ENCODE measurements around the gene PACRG.
"Not testable (repeated sequence)": the region's sequence is repeated elsewhere in the genome, so short reads cannot be mapped to it uniquely, and the experiment has no call there.

PACRG gene

GRCh38 chr6:162941128-162941527 lies 213.4 kb downstream of the PACRG start:
- DNase-seq (ENCODE audit: low read depth) = no peak

GRCh38 chr6:162942866-162943265 lies 215.1 kb downstream of the PACRG start:
- DNase-seq (ENCODE audit: low read depth) = no peak

GRCh38 chr6:162943369-162943768 lies 215.6 kb downstream of the PACRG start:
- DNase-seq (ENCODE audit: low read depth) = no peak

- DNase-seq (ENCODE audit: low read depth) = no peak
Observed at GRCh38 chr6:162951164-162951743, 223.5 kb downstream of the PACRG start.

GRCh38 chr6:162952423-162952822 lies 224.6 kb downstream of the PACRG start:
- no peak for DNase-seq (ENCODE audit: low read depth)

- DNase-seq (ENCODE audit: low read depth) = no peak
Observed at GRCh38 chr6:162957062-162957461, 229.3 kb downstream of the PACRG start.

- DNase-seq (ENCODE audit: low read depth) = no peak
Observed at GRCh38 chr6:162960679-162961457, 233.1 kb downstream of the PACRG start.

GRCh38 chr6:162962093-162962492 lies 234.3 kb downstream of the PACRG start:
- no peak for DNase-seq (ENCODE audit: low read depth)

GRCh38 chr6:162963861-162964260 lies 236.1 kb downstream of the PACRG start:
- no peak for DNase-seq (ENCODE audit: low read depth)

- no peak for DNase-seq (ENCODE audit: low read depth)
Observed at GRCh38 chr6:162964488-162965140, 236.8 kb downstream of the PACRG start.

- DNase-seq (ENCODE audit: low read depth) = no peak
Observed at GRCh38 chr6:162965366-162965765, 237.6 kb downstream of the PACRG start.

- DNase-seq (ENCODE audit: low read depth) = no peak
Observed at GRCh38 chr6:162970246-162970645, 242.5 kb downstream of the PACRG start.

- DNase-seq (ENCODE audit: low read depth) = no peak
Observed at GRCh38 chr6:162971356-162971755, 243.6 kb downstream of the PACRG start.

- DNase-seq (ENCODE audit: low read depth) = no peak
Observed at GRCh38 chr6:162973151-162973872, 245.5 kb downstream of the PACRG start.

GRCh38 chr6:162973980-162974379 lies 246.2 kb downstream of the PACRG start:
- no peak for DNase-seq (ENCODE audit: low read depth)

GRCh38 chr6:162974685-162975084 lies 246.9 kb downstream of the PACRG start:
- DNase-seq (ENCODE audit: low read depth) = no peak

- DNase-seq (ENCODE audit: low read depth) = no peak
Observed at GRCh38 chr6:162976141-162976540, 248.4 kb downstream of the PACRG start.

GRCh38 chr6:162983234-162983633 lies 255.5 kb downstream of the PACRG start:
- not testable (repeated sequence) for DNase-seq (ENCODE audit: low read depth)

- no peak for DNase-seq (ENCODE audit: low read depth)
Observed at GRCh38 chr6:162998777-162999176, 271.0 kb downstream of the PACRG start.

- DNase-seq (ENCODE audit: low read depth) = no peak
Observed at GRCh38 chr6:162999575-163000285, 272.0 kb downstream of the PACRG start.

- no peak for DNase-seq (ENCODE audit: low read depth)
Observed at GRCh38 chr6:163001330-163001729, 273.6 kb downstream of the PACRG start.

GRCh38 chr6:163008186-163008585 lies 280.4 kb downstream of the PACRG start:
- DNase-seq (ENCODE audit: low read depth) = no peak
